ENCODE data around the gene CDC42BPA. TPM values are rescaled to one million over a fixed set of nuclear protein-coding genes. Genes with fewer than 3 reads are reported as not detected.

The CDC42BPA gene
- total RNA-seq, 3 donors from 2014 or later = 0.52 to 0.74 (median 0.56) TPM

DNA sequence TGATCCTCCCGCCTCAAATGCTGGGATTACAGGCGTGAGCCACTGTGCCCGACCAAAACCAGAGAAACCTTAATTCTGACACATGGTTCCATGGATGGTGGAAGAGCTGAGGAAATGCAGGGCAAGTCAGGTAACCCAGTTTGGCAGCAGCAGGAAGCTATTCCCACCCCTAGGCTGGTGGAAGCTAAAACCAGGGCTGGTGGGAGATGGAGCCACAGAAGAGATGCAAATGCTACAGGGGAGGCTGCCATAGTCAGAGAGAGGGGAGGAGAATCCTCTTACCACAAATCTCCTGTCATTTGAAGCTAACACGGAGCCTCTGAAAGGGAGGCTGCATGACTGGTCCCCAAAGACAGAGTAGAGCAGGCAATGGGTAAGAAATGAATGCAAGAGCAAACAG, 4.1 kb upstream of the CDC42BPA start:
- H3K27me3 Mint-ChIP-seq (ENCODE audit: low read depth) = peaks cover 31% of the 10 kb centered on the region
- H3K9me3 Mint-ChIP-seq = peaks cover 5% of the 10 kb centered on the region
- H3K4me1 Mint-ChIP-seq (ENCODE audit: low read depth) = peaks cover 7% of the 10 kb centered on the region
- H3K4me3 Mint-ChIP-seq = no peak overlapping the region
- ATAC-seq (no peak), DNase-seq (no peak)
- no peaks in the 10 kb centered on the region for H3K36me3 Mint-ChIP-seq (ENCODE audit: insufficient read depth)

DNA sequence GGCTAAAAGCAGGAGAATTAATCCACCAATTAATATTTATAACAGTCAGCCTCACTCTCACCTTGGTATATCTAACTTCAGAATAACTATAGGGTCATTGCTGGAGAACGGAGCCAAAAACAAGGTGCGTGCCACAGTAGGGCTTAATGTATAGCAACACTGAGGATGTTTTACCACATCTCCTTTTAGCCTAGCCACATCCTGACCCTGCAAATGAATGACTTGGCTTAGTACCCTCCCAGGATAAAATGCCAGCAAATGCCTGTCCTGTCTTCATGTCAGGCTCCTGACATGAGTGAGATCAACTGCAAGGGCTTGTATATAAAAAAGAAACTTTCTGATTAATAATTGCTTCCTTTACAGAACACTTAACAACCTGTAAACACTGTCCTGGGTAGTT, 2.7 kb upstream of the CDC42BPA start:
- H3K36me3 Mint-ChIP-seq (ENCODE audit: insufficient read depth) = no peaks in the 10 kb centered on the region
- ATAC-seq (no peak), DNase-seq (no peak)
- peaks cover 7% of the 10 kb centered on the region for H3K4me1 Mint-ChIP-seq (ENCODE audit: low read depth)
- peaks cover 43% of the 10 kb centered on the region for H3K27me3 Mint-ChIP-seq (ENCODE audit: low read depth)
- H3K9me3 Mint-ChIP-seq = peaks cover 10% of the 10 kb centered on the region
- no peak overlapping the region for H3K4me3 Mint-ChIP-seq

GRCh38 chr1:227320476-227320875, 2.2 kb upstream of the CDC42BPA start:
- H3K36me3 Mint-ChIP-seq (ENCODE audit: insufficient read depth) = no peaks in the 10 kb centered on the region
- DNase-seq (no peak), ATAC-seq (no peak)
- no peak overlapping the region for H3K4me3 Mint-ChIP-seq
- peaks cover 7% of the 10 kb centered on the region for H3K4me1 Mint-ChIP-seq (ENCODE audit: low read depth)
- peaks cover 47% of the 10 kb centered on the region for H3K27me3 Mint-ChIP-seq (ENCODE audit: low read depth)
- peaks cover 13% of the 10 kb centered on the region for H3K9me3 Mint-ChIP-seq

DNA sequence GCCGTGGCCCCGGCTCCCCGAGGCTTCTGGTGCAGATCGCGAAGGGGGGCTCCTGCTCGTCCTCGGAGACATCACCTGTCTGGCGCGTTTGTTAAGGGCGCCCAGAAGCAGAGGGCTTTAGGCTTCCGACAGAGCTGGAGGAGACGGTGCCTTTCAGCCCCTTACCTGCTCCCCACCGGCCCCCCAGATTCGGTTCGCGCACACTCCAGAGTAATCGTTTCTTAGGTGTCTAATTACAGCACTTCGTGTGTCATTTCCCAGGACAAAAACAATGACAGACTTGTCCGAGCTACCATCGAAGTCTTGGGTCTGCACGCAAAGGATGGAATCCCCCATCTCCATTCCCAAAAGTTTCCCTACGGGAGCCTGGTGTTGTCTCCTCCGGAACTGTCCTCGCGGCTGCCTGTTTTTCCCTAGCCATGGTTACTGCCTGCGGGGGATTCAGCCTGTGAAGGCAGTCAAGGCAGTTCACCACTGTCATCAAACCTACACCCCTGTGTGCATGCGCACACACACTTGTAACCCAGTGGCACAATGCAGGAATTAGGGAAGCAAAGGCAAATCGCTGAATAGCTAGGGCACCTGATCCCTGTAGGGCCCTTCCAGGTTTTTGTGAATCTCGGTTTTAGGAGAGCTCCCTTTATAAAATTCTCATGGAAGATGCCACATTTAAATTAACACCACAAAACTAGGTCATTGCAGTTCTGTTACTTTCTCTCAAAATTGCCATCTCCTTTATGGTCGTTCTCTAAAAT, 738 bp upstream of the CDC42BPA start:
- H3K36me3 Mint-ChIP-seq (ENCODE audit: insufficient read depth) = no peaks in the 10 kb centered on the region
- peaks cover 47% of the 10 kb centered on the region for H3K27me3 Mint-ChIP-seq (ENCODE audit: low read depth)
- peak overlapping the region; percentile 77 for H3K4me3 Mint-ChIP-seq
- ATAC-seq (no peak), DNase-seq (no peak)
- peaks cover 13% of the 10 kb centered on the region for H3K9me3 Mint-ChIP-seq
- H3K4me1 Mint-ChIP-seq (ENCODE audit: low read depth) = peaks cover 7% of the 10 kb centered on the region

DNA sequence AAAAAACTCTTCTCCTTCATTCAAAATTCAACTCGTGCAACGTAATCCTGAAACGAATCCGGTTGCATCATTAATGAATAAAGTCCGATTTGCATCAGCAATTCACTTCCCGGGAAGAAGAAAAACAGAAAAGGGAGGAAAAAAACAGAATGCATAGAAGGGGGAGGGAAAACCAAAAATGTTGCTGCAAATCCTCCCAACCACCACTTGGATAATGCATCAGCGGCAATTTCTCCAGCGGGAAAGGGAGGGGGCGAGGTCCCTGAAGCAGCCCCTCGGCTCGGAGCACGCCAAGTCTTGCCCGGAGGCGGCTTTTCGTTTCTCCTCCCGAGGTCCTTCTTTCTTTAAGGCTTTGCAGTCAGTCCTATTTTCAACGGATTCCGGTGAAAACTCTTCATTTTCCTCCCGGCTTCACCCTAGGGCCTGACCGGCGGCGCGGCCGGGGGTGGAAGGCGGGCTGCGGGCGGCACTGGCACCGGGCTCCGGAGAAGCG, 723 bp downstream of the CDC42BPA start:
- Mint-ChIP-seq H3K4me1 (ENCODE audit: low read depth) (peaks cover 7% of the 10 kb centered on the region), H3K4me3 (peak overlapping the region; percentile 68), H3K27me3 (ENCODE audit: low read depth) (peaks cover 43% of the 10 kb centered on the region), H3K36me3 (ENCODE audit: insufficient read depth) (no peaks in the 10 kb centered on the region), H3K9me3 (peaks cover 8% of the 10 kb centered on the region)
- ATAC-seq (peak in 1 of 2 donors; percentile 23), DNase-seq (no peak)

- H3K36me3 Mint-ChIP-seq (ENCODE audit: insufficient read depth) = no peaks in the 10 kb centered on the region
- no peak for ATAC-seq
- H3K27me3 Mint-ChIP-seq (ENCODE audit: low read depth) = peaks cover 41% of the 10 kb centered on the region
- peaks cover 8% of the 10 kb centered on the region for H3K9me3 Mint-ChIP-seq
- peaks cover 7% of the 10 kb centered on the region for H3K4me1 Mint-ChIP-seq (ENCODE audit: low read depth)
- no peak overlapping the region for H3K4me3 Mint-ChIP-seq
- no peak for DNase-seq
These were observed 1.3 kb downstream of the CDC42BPA start for GRCh38 chr1:227317011-227317451.

GRCh38 chr1:227316456-227316855, 1.8 kb downstream of the CDC42BPA start:
- H3K27me3 Mint-ChIP-seq (ENCODE audit: low read depth) = peaks cover 45% of the 10 kb centered on the region

GRCh38 chr1:227315629-227316346, 2.5 kb downstream of the CDC42BPA start:
- Mint-ChIP-seq H3K9me3 (peaks cover 8% of the 10 kb centered on the region), H3K27me3 (ENCODE audit: low read depth) (peaks cover 52% of the 10 kb centered on the region), H3K4me3 (no peak overlapping the region), H3K36me3 (ENCODE audit: insufficient read depth) (no peaks in the 10 kb centered on the region), H3K4me1 (ENCODE audit: low read depth) (peaks cover 7% of the 10 kb centered on the region)
- ATAC-seq = no peak
- DNase-seq = no peak

More at GRCh38 chr1:227316456-227316855, 1.8 kb downstream of the CDC42BPA start:
- Mint-ChIP-seq H3K4me1 (ENCODE audit: low read depth) (peaks cover 7% of the 10 kb centered on the region), H3K9me3 (peaks cover 8% of the 10 kb centered on the region), H3K36me3 (ENCODE audit: insufficient read depth) (no peaks in the 10 kb centered on the region), H3K4me3 (no peak overlapping the region)
- ATAC-seq (no peak), DNase-seq (no peak)

- no peaks in the 10 kb centered on the region for H3K36me3 Mint-ChIP-seq (ENCODE audit: insufficient read depth)
- DNase-seq (no peak), ATAC-seq (no peak)
- no peak overlapping the region for H3K4me3 Mint-ChIP-seq
- peaks cover 8% of the 10 kb centered on the region for H3K9me3 Mint-ChIP-seq
- H3K27me3 Mint-ChIP-seq (ENCODE audit: low read depth) = peaks cover 55% of the 10 kb centered on the region
- H3K4me1 Mint-ChIP-seq (ENCODE audit: low read depth) = peaks cover 7% of the 10 kb centered on the region
These were observed 4.1 kb downstream of the CDC42BPA start for GRCh38 chr1:227314014-227314848.

DNA sequence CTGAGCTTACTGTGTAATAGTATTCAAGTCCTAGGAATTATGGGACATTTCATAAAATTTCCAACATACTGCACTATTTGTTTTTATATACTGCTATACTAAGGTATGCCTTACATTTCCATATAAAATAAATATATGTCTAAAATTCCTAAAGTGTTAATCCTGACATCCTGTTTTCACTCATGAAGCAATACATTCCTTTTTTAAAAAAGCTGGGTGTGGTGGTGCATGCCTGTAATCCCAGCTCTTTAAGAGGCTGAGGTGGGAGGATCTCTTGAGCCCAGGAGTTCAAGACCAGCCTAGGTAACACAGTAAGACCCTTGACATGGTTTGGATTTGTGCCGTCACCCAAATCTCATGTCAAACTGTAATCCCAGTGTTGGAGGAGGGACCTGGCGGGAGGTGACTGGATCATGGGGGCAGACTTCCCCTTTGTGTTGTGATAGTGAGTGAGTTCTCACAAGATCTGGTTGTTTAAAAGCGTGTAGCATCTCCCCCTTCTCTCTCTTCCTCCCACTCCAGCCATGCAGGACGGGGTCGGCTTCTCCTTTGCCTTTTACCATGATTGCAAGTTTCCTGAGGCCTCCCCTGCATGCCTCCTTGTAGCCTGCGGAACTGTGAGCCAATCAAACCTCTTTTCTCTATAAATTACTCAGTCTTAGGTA, 5.8 kb downstream of the CDC42BPA start:
- no peaks in the 10 kb centered on the region for H3K36me3 Mint-ChIP-seq (ENCODE audit: insufficient read depth)
- DNase-seq (no peak), ATAC-seq (no peak)
- no peak overlapping the region for H3K4me3 Mint-ChIP-seq
- peaks cover 8% of the 10 kb centered on the region for H3K9me3 Mint-ChIP-seq
- H3K27me3 Mint-ChIP-seq (ENCODE audit: low read depth) = peaks cover 51% of the 10 kb centered on the region
- H3K4me1 Mint-ChIP-seq (ENCODE audit: low read depth) = peaks cover 2% of the 10 kb centered on the region

GRCh38 chr1:227311389-227312001, 6.8 kb downstream of the CDC42BPA start:
- ATAC-seq (no peak), DNase-seq (no peak)
- H3K4me1 Mint-ChIP-seq (ENCODE audit: low read depth) = no peaks in the 10 kb centered on the region
- H3K4me3 Mint-ChIP-seq = no peak overlapping the region
- peaks cover 42% of the 10 kb centered on the region for H3K27me3 Mint-ChIP-seq (ENCODE audit: low read depth)
- H3K9me3 Mint-ChIP-seq = peaks cover 7% of the 10 kb centered on the region
- H3K36me3 Mint-ChIP-seq (ENCODE audit: insufficient read depth) = no peaks in the 10 kb centered on the region

GRCh38 chr1:227308367-227309336, 9.6 kb downstream of the CDC42BPA start:
- H3K4me3 Mint-ChIP-seq = no peak overlapping the region
- DNase-seq (no peak), ATAC-seq (no peak)
- H3K36me3 Mint-ChIP-seq (ENCODE audit: insufficient read depth) = no peaks in the 10 kb centered on the region
- H3K9me3 Mint-ChIP-seq = no peaks in the 10 kb centered on the region
- H3K4me1 Mint-ChIP-seq (ENCODE audit: low read depth) = no peaks in the 10 kb centered on the region
- H3K27me3 Mint-ChIP-seq (ENCODE audit: low read depth) = peaks cover 29% of the 10 kb centered on the region

Data from activated T-cell treated with anti-CD3 and anti-CD28 coated beads, Interleukin-2, amount 50 U/mL, for 4 hours (primary cell).